Testis (tissue), 3 donors: ENCODE results near the gene TNFRSF14. TPM values are rescaled to one million over a fixed set of nuclear protein-coding genes. Genes with fewer than 3 reads are reported as not detected.
"Not testable (repeated sequence)": the region's sequence is repeated elsewhere in the genome, so short reads cannot be mapped to it uniquely, and the experiment has no call there.

Experiments used
- DNase-seq: peaks from one replicate; pipeline ENCODE4 v3.0.0-alpha.2; 2019
- H3K27ac ChIP-seq, 2 donors: fragments of 200-600 bp; sonication (generic); one replicate each; pipeline ENCODE4 v1.5.1; 2019
- H3K27me3 ChIP-seq: fragments of 200-600 bp; sonication (generic); one replicate; pipeline ENCODE4 v1.5.1; 2019
- H3K36me3 ChIP-seq: fragments of 200-600 bp; sonication (generic); one replicate; pipeline ENCODE4 v1.5.1; 2017; ENCODE audit warnings: low read depth; ENCODE audit errors: missing control alignments
- H3K4me1 ChIP-seq: fragments of 200-600 bp; sonication (generic); one replicate; pipeline ENCODE4 v1.5.1; 2019
- H3K4me3 ChIP-seq, 2 donors: fragments of 200-600 bp; sonication (generic); one replicate each; pipeline ENCODE4 v1.5.1; 2017 to 2019
- H3K9me3 ChIP-seq: fragments of 200-600 bp; sonication (generic); one replicate; pipeline ENCODE4 v1.5.1; 2017
- POLR2A ChIP-seq: fragments of 450-650 bp; IDR thresholded peaks from one replicate; pipeline ENCODE4 v1.6.1; 2017; ENCODE audit warnings: antibody characterized with exemption, mild to moderate bottlenecking, moderate library complexity
- WGBS, 2 donors: methylation state at CpG; one replicate each; pipeline ENCODE4 v1.1.5; 2018; 5-methylcytosine and 5-hydroxymethylcytosine counted together
- intact Hi-C: fragments of 100-400 bp; cut with DNase I; formaldehyde crosslinking; loops from one replicate; pipeline ENCODE4 v1.15.1; 2023; ENCODE audit warnings: low total_unique reads
- polyA plus RNA-seq: library from polyadenylated mRNA; stranded (reverse); fragments of 350-450 nt; fragmentation: Illumina TruSeq; extraction: RNeasy Lipid Tissue Mini Kit (QIAGEN cat#74804); gene quantifications from one replicate; pipeline ENCODE4 v1.2.3, GENCODE V29; 2014; ENCODE audit warnings: low read depth, low replicate concordance; ENCODE audit not compliant: insufficient read depth
- total RNA-seq, 2 donors: library from RNA; depleted of rRNA; stranded (reverse); fragments of >200 nt; gene quantifications; one replicate each; pipeline ENCODE4 v1.2.3, GENCODE V29; 2016
- TF ChIP-seq, protein P1 (sequence below), 3 experiments: fragments of 450-650 bp in 2 of 3; fragments of 200-600 bp in 1 of 3; sonication (generic) in 1 of 3; IDR thresholded peaks; one replicate each; pipeline ENCODE4 v1.5.1; 2016 to 2019; ENCODE audit warnings: antibody characterized with exemption in 3 of 3, mild to moderate bottlenecking in 2 of 3, moderate library complexity in 1 of 3

Gene TNFRSF14
- total and polyA plus RNA-seq, 3 donors from 2014 or later = 26.0 to 45.1 (median 39.0) TPM

GRCh38 chr1:2569060-2569459, 12.9 kb downstream of the TNFRSF14 start:
- TF ChIP-seq POLR2A = no peak
- TF ChIP-seq, protein P1, sequence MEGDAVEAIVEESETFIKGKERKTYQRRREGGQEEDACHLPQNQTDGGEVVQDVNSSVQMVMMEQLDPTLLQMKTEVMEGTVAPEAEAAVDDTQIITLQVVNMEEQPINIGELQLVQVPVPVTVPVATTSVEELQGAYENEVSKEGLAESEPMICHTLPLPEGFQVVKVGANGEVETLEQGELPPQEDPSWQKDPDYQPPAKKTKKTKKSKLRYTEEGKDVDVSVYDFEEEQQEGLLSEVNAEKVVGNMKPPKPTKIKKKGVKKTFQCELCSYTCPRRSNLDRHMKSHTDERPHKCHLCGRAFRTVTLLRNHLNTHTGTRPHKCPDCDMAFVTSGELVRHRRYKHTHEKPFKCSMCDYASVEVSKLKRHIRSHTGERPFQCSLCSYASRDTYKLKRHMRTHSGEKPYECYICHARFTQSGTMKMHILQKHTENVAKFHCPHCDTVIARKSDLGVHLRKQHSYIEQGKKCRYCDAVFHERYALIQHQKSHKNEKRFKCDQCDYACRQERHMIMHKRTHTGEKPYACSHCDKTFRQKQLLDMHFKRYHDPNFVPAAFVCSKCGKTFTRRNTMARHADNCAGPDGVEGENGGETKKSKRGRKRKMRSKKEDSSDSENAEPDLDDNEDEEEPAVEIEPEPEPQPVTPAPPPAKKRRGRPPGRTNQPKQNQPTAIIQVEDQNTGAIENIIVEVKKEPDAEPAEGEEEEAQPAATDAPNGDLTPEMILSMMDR (IDR thresholded peaks at IDR 0.05) = no peak
- intact Hi-C loops = no loop called here
- no peaks in the 10 kb centered on the region for H3K4me1 ChIP-seq
- no peak overlapping the region for H3K4me3 ChIP-seq
- H3K9me3 ChIP-seq = no peaks in the 10 kb centered on the region
- no peaks in the 10 kb centered on the region for H3K36me3 ChIP-seq
- 80 to 95% methylated on average over 13 to 17 of the region's 17 CpGs for WGBS, 2 donors
- H3K27me3 ChIP-seq = no peaks in the 10 kb centered on the region
- no peak overlapping the region for H3K27ac ChIP-seq
- DNase-seq = no peak

DNA sequence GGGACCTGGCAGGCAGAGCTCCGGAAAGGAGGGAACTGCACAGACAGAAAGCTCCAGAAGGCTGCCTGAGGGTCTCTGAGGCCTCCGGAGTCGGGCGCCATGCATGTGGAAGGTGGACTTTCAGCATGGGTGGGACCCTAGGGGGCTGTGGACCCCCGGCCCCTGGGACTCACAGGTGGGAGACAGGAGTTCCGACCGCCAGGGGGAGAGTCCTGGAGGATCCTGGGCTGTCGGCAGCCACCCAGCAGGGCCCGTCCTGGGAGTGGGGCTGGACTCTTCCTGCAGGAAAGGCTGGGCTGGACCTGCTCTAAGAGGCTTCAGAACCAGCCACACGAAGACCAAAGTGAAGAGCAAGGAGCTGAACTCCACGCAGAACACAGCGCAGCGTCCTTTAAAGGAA, 13.5 kb downstream of the TNFRSF14 start:
- 83 to 84% methylated on average over 13 of the region's 13 CpGs for WGBS, 2 donors
- H3K4me1 ChIP-seq, H3K27me3 ChIP-seq, DNase-seq, H3K36me3 ChIP-seq, intact Hi-C loops, H3K9me3 ChIP-seq, H3K4me3 ChIP-seq, H3K27ac ChIP-seq: not testable (repeated sequence)

GRCh38 chr1:2570332-2570731, 14.2 kb downstream of the TNFRSF14 start:
- Histone ChIP-seq H3K4me1 (no peaks in the 10 kb centered on the region), H3K9me3 (no peaks in the 10 kb centered on the region), H3K27me3 (no peaks in the 10 kb centered on the region), H3K4me3 (no peak overlapping the region), H3K36me3 (no peaks in the 10 kb centered on the region), H3K27ac (no peak overlapping the region)
- TF ChIP-seq, protein P1 (IDR thresholded peaks at IDR 0.05) = no peak
- no peak for TF ChIP-seq POLR2A
- no peak for DNase-seq
- 84 to 85% methylated on average over 14 to 17 of the region's 17 CpGs for WGBS, 2 donors
- intact Hi-C loops = no loop called here

DNA sequence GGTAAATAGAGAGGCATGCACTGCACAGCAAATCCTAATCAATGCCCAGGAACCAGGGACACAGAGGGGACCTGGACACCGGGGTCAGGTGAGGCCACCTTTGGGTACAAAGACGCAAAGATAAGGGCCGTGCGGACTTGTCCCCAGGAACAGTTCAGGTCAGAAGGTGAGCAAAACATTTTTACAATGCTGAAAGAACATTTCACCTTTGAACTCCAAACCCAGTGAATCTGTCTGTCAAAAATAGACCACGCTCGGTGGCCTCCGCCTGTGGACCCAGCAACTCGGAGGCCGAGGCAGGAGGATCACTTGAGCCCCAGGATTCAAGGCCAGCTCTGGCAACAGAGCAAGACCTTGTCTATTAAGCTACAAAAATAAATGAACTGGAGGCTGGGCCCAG, 15.2 kb downstream of the TNFRSF14 start:
- no peaks in the 10 kb centered on the region for H3K4me1 ChIP-seq
- WGBS, 2 donors = 92 to 93% methylated on average over 9 of the region's 9 CpGs
- no peak for DNase-seq
- no peak for TF ChIP-seq POLR2A
- TF ChIP-seq, protein P1 (IDR thresholded peaks at IDR 0.05) = no peak
- intact Hi-C loops = no loop called here
- no peaks in the 10 kb centered on the region for H3K36me3 ChIP-seq
- H3K9me3 ChIP-seq = no peaks in the 10 kb centered on the region
- H3K4me3 ChIP-seq = no peak overlapping the region
- no peaks in the 10 kb centered on the region for H3K27me3 ChIP-seq
- no peak overlapping the region for H3K27ac ChIP-seq

- no peaks in the 10 kb centered on the region for H3K4me1 ChIP-seq
- no peak overlapping the region for H3K27ac ChIP-seq
- no peak overlapping the region for H3K4me3 ChIP-seq
- intact Hi-C loops = no loop called here
- TF ChIP-seq, protein P1 (IDR thresholded peaks at IDR 0.05) = no peak
- no peak for TF ChIP-seq POLR2A
- no peak for DNase-seq
- H3K27me3 ChIP-seq = no peaks in the 10 kb centered on the region
- H3K9me3 ChIP-seq = no peaks in the 10 kb centered on the region
- 80 to 88% methylated on average over 8 of the region's 8 CpGs for WGBS, 2 donors
- no peaks in the 10 kb centered on the region for H3K36me3 ChIP-seq
Observed at GRCh38 chr1:2573250-2573920, 17.2 kb downstream of the TNFRSF14 start.
